IMR-90 (cell line): Measurements from ENCODE around the gene CAPZA2.

Experiments used
- BHLHE40 ChIP-seq: fragments of 150-350 bp; IDR thresholded peaks from 2 replicates; pipeline ENCODE4 v1.6.1; 2016; ENCODE audit warnings: mild to moderate bottlenecking, low read depth, low read length
- CHD1 ChIP-seq: IDR thresholded peaks from 2 replicates; pipeline ENCODE4 v1.6.1; 2012; ENCODE audit warnings: low read depth, low read length, improper control_type of control experiment
- CTCF ChIP-seq: conservative IDR thresholded peaks from 2 replicates; pipeline ENCODE4 v1.5.1; 2012; ENCODE audit warnings: mild to moderate bottlenecking, low read depth, low read length, improper control_type of control experiment
- FOS ChIP-seq: fragments of 150-350 bp; IDR thresholded peaks from 2 replicates; pipeline ENCODE4 v1.6.1; 2016; ENCODE audit warnings: low read depth, low read length
- MXI1 ChIP-seq: IDR thresholded peaks from 2 replicates; pipeline ENCODE4 v1.6.1; 2012; ENCODE audit warnings: low read depth, mild to moderate bottlenecking, low read length, moderate library complexity, borderline replicate concordance
- POLR2A ChIP-seq: IDR thresholded peaks from 2 replicates; pipeline ENCODE4 v1.6.1; 2012; ENCODE audit warnings: mild to moderate bottlenecking, low read depth, low read length
- RFX5 ChIP-seq: IDR thresholded peaks from 2 replicates; pipeline ENCODE4 v1.8.0; 2012; ENCODE audit warnings: low read depth, mild to moderate bottlenecking, low read length, moderate library complexity
- SMC3 ChIP-seq: fragments of 150-350 bp; IDR thresholded peaks from 2 replicates; pipeline ENCODE4 v1.6.1; 2016; ENCODE audit warnings: low read depth, mild to moderate bottlenecking, antibody characterized with exemption, low read length, moderate library complexity

GRCh38 chr7:116932566-116932965 is 70.2 kb downstream of the CAPZA2 start:
- no peak for TF ChIP-seq CTCF
- TF ChIP-seq MXI1 = no peak
- TF ChIP-seq SMC3 = no peak
- TF ChIP-seq BHLHE40 = no peak
- no peak for TF ChIP-seq CHD1
- no peak for TF ChIP-seq FOS
- TF ChIP-seq POLR2A = no peak
- TF ChIP-seq RFX5 = no peak
